Measurements from ENCODE around the gene HERC3.

The HERC3 gene

GRCh38 chr4:88752076-88752463 lies 159.8 kb downstream of the HERC3 start:
- DNase-seq: no peak

GRCh38 chr4:88752754-88753153 lies 160.5 kb downstream of the HERC3 start:
- no peak for DNase-seq

- no peak for DNase-seq
These were observed 161.6 kb downstream of the HERC3 start for GRCh38 chr4:88753658-88754571.

DNA sequence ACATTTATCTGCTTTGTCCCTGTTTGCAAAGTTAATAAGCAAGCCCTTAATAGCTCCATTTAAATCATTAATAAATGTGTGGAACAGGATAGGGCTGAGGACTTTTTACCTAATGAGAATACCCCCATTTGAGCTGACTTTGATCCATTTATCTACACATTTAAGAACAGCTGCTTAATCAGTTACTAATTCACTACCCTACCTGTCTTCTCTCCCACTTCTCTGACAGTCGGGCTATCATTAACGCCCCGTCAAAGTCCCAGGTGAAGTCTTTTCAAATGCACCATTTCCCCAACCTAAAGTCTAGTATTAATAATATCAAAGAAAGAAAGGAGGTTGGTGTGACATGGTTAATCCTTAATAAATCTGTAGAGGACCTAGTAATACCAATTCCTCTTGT lies 162.5 kb downstream of the HERC3 start:
- DNase-seq: no peak

DNA sequence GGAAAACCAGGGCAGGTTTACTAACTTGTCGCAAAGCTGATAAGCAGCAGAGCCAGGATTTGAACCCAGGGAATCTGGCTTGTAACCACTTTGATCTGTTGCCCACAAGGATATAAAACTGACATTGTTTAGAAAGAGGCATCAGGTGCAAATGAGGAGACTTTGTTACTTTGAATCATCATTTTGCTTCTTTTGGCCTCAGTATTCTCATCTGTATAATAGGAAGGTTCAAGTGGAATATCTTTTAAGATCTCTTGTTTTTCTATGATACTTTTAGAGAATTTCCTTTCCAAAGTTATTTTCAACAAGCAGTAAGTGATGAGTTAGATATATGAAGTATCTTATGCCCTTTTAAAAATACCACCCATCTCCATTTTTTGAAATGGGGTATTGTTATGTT lies 163.2 kb downstream of the HERC3 start:
- no peak for DNase-seq

GRCh38 chr4:88756149-88756548 lies 163.9 kb downstream of the HERC3 start:
- DNase-seq: no peak

DNA sequence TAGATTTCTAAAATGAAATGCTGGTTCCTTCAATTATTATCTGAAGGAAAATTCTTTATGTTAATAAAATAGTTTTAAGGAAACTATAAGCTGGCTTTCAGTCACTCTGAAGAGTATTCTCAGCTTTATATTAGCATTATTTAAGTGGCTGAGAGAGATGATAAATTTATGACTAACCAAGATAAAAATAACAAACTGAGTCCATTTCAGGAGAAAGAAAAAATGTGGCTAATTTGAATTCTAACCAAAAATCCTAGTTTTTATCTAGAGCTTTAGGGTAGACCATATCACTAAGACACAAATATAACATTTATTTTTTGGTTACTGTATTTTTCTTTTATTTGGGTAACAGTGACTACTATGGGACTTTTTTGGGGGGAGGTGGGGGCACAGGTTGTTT lies 164.8 kb downstream of the HERC3 start:
- DNase-seq: no peak

GRCh38 chr4:88757776-88758175 lies 165.5 kb downstream of the HERC3 start:
- DNase-seq: no peak

Measured in stimulated activated CD4-positive, alpha-beta T cell treated with anti-CD3 and anti-CD28 coated beads, Interleukin-4, amount 100 ng/mL, for 4 hours (primary cell).